CD4-positive, alpha-beta T cell treated with Interleukin-2 at 100 ng/mL for 4 hours (primary cell): ENCODE measurements around the gene DBN1.
A peak's percentile ranks its signal among the peaks of the same experiment; 100 is the strongest.
"Not testable (repeated sequence)": the region's sequence is repeated elsewhere in the genome, so short reads cannot be mapped to it uniquely, and the experiment has no call there.

Experiments used
- DNase-seq: peaks from one replicate; pipeline ENCODE4 v3.0.0-alpha.2; 2020; ENCODE audit warnings: low spot score

DBN1 gene

GRCh38 chr5:177429248-177430040 is 44.0 kb downstream of the DBN1 start:
- peak; percentile 91 for DNase-seq

- DNase-seq = no peak
These were observed 44.7 kb downstream of the DBN1 start for GRCh38 chr5:177428574-177429217.

- no peak for DNase-seq
These were observed 45.4 kb downstream of the DBN1 start for GRCh38 chr5:177427919-177428573.

GRCh38 chr5:177427211-177427822 is 46.1 kb downstream of the DBN1 start:
- no peak for DNase-seq

- peak; percentile 71 for DNase-seq
These were observed 46.7 kb downstream of the DBN1 start, which contains the start of gene GRK6 for GRCh38 chr5:177426566-177427210. Gene GRK6 (plus strand): TSS chr5:177426676. CDS start chr5:177426846, 170 bp downstream.

- DNase-seq = peak; percentile 100
These were observed 47.5 kb downstream of the DBN1 start for GRCh38 chr5:177425801-177426565.

- no peak for DNase-seq
These were observed 48.1 kb downstream of the DBN1 start for GRCh38 chr5:177425196-177425800.

- no peak for DNase-seq
These were observed 49.8 kb downstream of the DBN1 start for GRCh38 chr5:177423671-177424070.

GRCh38 chr5:177421062-177421798 is 52.2 kb downstream of the DBN1 start:
- no peak for DNase-seq

GRCh38 chr5:177420472-177420871 is 53.0 kb downstream of the DBN1 start:
- DNase-seq = not testable (repeated sequence)

GRCh38 chr5:177419046-177419445 is 54.4 kb downstream of the DBN1 start:
- DNase-seq = no peak

GRCh38 chr5:177417081-177417480 is 56.4 kb downstream of the DBN1 start:
- not testable (repeated sequence) for DNase-seq

- no peak for DNase-seq
These were observed 59.0 kb downstream of the DBN1 start for GRCh38 chr5:177414481-177414880.

- DNase-seq = peak; percentile 63
These were observed 60.7 kb downstream of the DBN1 start for GRCh38 chr5:177412603-177413233.

- DNase-seq = no peak
These were observed 62.9 kb downstream of the DBN1 start for GRCh38 chr5:177410575-177410974.

- no peak for DNase-seq
These were observed 64.2 kb downstream of the DBN1 start, which contains the start of gene F12 for GRCh38 chr5:177409043-177409801. Gene F12 (minus strand): TSS chr5:177409564. CDS start chr5:177409527, 37 bp downstream.
